ENCODE measurements around the gene HMGXB4. TPM values are rescaled to one million over a fixed set of nuclear protein-coding genes. Genes with fewer than 3 reads are reported as not detected.

The HMGXB4 gene
- total and polyA plus RNA-seq, 2 of the 13 experiments (the other 11 are each of a cell fraction or from before 2014, with no cell fraction given) = 13.9 to 16.3 TPM

DNA sequence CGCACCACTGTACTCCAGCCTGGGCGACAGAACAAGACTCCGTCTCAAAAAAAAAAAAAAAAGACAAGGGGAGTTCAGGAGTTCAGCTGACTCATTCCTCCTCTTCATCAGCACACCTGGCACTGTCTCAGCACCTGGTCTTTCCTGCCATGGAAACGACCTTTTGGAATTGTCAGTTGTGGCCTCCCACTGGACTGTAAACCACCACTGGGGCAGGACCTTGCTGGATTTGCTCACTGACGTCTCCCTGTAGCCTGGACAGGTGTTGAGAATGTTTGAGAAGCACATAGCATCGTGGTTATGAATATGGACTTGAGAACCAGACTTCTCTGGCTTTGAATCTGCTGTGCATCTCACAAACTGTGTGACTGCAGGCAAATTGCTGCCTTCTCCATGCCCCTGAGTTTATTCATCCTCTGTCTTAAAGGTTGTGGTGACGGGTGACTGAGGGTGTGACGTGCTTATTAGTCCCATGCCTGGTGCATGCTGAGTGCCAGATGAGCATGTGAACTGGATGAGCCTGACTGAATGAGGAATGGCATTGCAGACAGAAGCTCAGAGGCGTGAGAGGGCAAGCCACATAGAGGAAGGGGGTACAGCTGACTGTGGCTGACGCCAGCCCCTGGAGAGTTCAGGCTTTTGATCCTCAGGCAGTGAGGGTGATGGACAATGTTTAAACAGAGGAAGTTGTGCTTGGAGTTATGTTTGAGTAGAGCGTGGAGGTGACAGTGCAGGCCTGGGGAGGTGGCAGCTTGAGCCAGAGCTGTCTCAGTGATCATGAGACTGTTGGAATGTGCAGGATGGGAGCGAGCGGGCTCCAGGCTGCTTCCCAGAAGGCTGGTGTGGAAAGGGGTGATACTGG is 55.1 kb downstream of the HMGXB4 start (continued):
- no peak; the same call in 1 of the 2 replicates for TF ChIP-seq MEF2D (CRISPR knock-in tag; IDR thresholded peaks at IDR 0.05)
- 0 out of 2 replicates have a peak, but pooled peaks have one; percentile 21 for TF ChIP-seq NFATC3 (CRISPR knock-in tag; IDR thresholded peaks at IDR 0.05)
- TF ChIP-seq ZNF143 (CRISPR knock-in tag; IDR thresholded peaks at IDR 0.05) = no peak
- TF ChIP-seq, protein P1, sequence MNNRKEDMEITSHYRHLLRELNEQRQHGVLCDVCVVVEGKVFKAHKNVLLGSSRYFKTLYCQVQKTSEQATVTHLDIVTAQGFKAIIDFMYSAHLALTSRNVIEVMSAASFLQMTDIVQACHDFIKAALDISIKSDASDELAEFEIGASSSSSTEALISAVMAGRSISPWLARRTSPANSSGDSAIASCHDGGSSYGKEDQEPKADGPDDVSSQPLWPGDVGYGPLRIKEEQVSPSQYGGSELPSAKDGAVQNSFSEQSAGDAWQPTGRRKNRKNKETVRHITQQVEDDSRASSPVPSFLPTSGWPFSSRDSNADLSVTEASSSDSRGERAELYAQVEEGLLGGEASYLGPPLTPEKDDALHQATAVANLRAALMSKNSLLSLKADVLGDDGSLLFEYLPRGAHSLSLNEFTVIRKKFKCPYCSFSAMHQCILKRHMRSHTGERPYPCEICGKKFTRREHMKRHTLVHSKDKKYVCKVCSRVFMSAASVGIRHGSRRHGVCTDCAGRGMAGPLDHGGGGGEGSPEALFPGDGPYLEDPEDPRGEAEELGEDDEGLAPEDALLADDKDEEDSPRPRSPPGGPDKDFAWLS (CRISPR knock-in tag; IDR thresholded peaks at IDR 0.05; ENCODE audit: borderline replicate concordance) = no peak
- TF ChIP-seq, protein P2, sequence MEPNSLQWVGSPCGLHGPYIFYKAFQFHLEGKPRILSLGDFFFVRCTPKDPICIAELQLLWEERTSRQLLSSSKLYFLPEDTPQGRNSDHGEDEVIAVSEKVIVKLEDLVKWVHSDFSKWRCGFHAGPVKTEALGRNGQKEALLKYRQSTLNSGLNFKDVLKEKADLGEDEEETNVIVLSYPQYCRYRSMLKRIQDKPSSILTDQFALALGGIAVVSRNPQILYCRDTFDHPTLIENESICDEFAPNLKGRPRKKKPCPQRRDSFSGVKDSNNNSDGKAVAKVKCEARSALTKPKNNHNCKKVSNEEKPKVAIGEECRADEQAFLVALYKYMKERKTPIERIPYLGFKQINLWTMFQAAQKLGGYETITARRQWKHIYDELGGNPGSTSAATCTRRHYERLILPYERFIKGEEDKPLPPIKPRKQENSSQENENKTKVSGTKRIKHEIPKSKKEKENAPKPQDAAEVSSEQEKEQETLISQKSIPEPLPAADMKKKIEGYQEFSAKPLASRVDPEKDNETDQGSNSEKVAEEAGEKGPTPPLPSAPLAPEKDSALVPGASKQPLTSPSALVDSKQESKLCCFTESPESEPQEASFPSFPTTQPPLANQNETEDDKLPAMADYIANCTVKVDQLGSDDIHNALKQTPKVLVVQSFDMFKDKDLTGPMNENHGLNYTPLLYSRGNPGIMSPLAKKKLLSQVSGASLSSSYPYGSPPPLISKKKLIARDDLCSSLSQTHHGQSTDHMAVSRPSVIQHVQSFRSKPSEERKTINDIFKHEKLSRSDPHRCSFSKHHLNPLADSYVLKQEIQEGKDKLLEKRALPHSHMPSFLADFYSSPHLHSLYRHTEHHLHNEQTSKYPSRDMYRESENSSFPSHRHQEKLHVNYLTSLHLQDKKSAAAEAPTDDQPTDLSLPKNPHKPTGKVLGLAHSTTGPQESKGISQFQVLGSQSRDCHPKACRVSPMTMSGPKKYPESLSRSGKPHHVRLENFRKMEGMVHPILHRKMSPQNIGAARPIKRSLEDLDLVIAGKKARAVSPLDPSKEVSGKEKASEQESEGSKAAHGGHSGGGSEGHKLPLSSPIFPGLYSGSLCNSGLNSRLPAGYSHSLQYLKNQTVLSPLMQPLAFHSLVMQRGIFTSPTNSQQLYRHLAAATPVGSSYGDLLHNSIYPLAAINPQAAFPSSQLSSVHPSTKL (CRISPR knock-in tag; IDR thresholded peaks at IDR 0.05) = peak; percentile 72
- TF ChIP-seq, protein P3, sequence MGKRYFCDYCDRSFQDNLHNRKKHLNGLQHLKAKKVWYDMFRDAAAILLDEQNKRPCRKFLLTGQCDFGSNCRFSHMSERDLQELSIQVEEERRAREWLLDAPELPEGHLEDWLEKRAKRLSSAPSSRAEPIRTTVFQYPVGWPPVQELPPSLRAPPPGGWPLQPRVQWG (CRISPR knock-in tag; IDR thresholded peaks at IDR 0.05; ENCODE audit: borderline replicate concordance, low read depth) = no peak
- peak; percentile 57 for TF ChIP-seq NCOA2 (CRISPR knock-in tag; IDR thresholded peaks at IDR 0.05)
- TF ChIP-seq ZNF382 (CRISPR knock-in tag; IDR thresholded peaks at IDR 0.05; ENCODE audit: borderline replicate concordance) = no peak
- TF ChIP-seq ZNF546 (CRISPR knock-in tag; conservative IDR thresholded peaks at IDR 0.05) = no peak
- TF ChIP-seq ZNF329 (CRISPR knock-in tag; IDR thresholded peaks at IDR 0.05; ENCODE audit: low read depth) = no peak
- peak; percentile 31; the same call in 1 of the 2 replicates for TF ChIP-seq ZNF556 (CRISPR knock-in tag; IDR thresholded peaks at IDR 0.05; ENCODE audit: borderline replicate concordance)
- TF ChIP-seq ZNF138 (CRISPR knock-in tag; IDR thresholded peaks at IDR 0.05; ENCODE audit: low read depth) = no peak
- TF ChIP-seq, protein P4, sequence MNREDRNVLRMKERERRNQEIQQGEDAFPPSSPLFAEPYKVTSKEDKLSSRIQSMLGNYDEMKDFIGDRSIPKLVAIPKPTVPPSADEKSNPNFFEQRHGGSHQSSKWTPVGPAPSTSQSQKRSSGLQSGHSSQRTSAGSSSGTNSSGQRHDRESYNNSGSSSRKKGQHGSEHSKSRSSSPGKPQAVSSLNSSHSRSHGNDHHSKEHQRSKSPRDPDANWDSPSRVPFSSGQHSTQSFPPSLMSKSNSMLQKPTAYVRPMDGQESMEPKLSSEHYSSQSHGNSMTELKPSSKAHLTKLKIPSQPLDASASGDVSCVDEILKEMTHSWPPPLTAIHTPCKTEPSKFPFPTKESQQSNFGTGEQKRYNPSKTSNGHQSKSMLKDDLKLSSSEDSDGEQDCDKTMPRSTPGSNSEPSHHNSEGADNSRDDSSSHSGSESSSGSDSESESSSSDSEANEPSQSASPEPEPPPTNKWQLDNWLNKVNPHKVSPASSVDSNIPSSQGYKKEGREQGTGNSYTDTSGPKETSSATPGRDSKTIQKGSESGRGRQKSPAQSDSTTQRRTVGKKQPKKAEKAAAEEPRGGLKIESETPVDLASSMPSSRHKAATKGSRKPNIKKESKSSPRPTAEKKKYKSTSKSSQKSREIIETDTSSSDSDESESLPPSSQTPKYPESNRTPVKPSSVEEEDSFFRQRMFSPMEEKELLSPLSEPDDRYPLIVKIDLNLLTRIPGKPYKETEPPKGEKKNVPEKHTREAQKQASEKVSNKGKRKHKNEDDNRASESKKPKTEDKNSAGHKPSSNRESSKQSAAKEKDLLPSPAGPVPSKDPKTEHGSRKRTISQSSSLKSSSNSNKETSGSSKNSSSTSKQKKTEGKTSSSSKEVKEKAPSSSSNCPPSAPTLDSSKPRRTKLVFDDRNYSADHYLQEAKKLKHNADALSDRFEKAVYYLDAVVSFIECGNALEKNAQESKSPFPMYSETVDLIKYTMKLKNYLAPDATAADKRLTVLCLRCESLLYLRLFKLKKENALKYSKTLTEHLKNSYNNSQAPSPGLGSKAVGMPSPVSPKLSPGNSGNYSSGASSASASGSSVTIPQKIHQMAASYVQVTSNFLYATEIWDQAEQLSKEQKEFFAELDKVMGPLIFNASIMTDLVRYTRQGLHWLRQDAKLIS (CRISPR knock-in tag; IDR thresholded peaks at IDR 0.05) = no peak
- peak; percentile 46; the same call in 1 of the 2 replicates for TF ChIP-seq ZNF605 (CRISPR knock-in tag; IDR thresholded peaks at IDR 0.05)

Data from HepG2 (cell line).